Measurements from ENCODE around the gene RAB28.
"Not testable (repeated sequence)": the region's sequence is repeated elsewhere in the genome, so short reads cannot be mapped to it uniquely, and the experiment has no call there.

The RAB28 gene

DNA sequence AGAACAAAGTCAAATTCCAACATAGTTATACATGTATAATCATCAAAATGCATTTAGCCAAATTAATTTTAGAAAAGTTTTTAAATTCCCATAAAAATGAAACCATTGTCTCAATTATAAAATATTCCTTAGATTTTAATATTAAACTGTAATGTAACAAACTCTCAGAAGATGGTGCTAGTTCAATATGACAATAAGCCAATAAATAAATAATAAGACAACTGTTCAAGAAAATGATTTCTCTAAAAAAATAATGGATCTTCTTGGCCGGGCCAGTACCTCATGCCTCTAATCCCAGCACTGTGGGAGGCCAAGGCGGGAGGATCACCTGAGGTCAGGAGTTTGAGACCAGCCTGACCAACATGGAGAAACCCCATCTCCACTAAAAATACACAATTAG, 80.3 kb downstream of the RAB28 start:
- TF ChIP-seq, protein P1, sequence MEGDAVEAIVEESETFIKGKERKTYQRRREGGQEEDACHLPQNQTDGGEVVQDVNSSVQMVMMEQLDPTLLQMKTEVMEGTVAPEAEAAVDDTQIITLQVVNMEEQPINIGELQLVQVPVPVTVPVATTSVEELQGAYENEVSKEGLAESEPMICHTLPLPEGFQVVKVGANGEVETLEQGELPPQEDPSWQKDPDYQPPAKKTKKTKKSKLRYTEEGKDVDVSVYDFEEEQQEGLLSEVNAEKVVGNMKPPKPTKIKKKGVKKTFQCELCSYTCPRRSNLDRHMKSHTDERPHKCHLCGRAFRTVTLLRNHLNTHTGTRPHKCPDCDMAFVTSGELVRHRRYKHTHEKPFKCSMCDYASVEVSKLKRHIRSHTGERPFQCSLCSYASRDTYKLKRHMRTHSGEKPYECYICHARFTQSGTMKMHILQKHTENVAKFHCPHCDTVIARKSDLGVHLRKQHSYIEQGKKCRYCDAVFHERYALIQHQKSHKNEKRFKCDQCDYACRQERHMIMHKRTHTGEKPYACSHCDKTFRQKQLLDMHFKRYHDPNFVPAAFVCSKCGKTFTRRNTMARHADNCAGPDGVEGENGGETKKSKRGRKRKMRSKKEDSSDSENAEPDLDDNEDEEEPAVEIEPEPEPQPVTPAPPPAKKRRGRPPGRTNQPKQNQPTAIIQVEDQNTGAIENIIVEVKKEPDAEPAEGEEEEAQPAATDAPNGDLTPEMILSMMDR (conservative IDR thresholded peaks at IDR 0.05; ENCODE audit: low read depth, low read length): no peak
- DNase-seq (ENCODE audit: low read depth): no peak
- no peak overlapping the region for H3K4me3 ChIP-seq (ENCODE audit: low read length)

DNA sequence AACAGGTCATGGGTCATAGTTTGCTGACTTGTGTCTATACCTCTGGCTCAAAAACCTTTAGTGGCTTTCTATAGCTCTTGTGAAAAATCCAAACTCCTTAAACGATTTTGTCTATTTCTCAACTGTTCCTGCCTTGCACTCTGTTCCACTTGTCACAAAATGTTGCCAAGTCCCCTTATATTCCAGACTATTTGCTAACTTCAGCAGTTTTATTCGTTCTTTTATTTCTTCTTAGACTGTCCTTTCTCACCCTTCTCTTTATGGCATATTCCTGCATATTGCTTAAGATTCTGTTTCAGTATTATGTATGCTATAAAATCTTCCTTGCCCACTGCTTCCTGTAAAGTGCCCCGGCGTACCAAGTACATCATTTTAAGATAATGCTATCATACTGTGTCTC, 80.8 kb downstream of the RAB28 start:
- H3K4me3 ChIP-seq (ENCODE audit: low read length): no peak overlapping the region
- TF ChIP-seq, protein P1 (conservative IDR thresholded peaks at IDR 0.05; ENCODE audit: low read depth, low read length): no peak
- no peak for DNase-seq (ENCODE audit: low read depth)

DNA sequence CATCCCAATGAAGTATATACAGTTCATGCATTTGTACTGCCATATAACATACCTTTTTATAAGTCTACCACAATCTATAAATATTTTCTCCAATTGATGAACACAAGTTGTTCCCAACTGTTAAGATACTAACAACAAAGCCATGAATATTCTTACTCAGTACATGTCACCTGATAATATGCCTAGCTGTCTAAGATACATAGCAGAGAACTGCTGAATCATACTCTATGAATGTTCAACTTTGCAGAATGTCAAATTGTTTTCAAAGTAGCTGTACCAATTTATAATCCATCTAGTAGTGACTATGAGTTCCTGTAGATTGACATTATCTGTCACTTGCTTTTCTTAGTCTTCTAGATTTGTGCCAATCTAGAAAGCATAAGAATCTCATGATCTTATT, 84.9 kb downstream of the RAB28 start:
- TF ChIP-seq, protein P1 (conservative IDR thresholded peaks at IDR 0.05; ENCODE audit: low read depth, low read length): no peak
- DNase-seq (ENCODE audit: low read depth): no peak
- H3K4me3 ChIP-seq (ENCODE audit: low read length): no peak overlapping the region

DNA sequence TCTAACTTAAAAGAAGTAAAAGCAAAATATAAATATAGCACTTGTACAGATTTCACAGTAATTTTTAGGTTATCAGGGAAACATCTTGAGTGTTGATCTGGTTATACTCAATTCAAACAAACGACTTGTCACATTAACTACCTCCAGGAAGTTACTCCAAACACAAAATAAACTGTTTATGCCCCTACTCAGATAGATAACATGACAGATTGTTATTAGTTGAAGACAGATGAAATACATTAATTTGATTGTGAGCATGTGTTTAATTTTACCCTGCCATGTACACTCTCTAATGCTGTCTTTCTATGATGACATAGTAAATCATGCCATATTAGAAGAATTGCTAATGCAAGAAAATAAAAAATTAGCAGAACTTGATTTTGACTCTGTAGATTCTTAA, 88.0 kb downstream of the RAB28 start:
- TF ChIP-seq, protein P1 (conservative IDR thresholded peaks at IDR 0.05; ENCODE audit: low read depth, low read length): no peak
- DNase-seq (ENCODE audit: low read depth): no peak

DNA sequence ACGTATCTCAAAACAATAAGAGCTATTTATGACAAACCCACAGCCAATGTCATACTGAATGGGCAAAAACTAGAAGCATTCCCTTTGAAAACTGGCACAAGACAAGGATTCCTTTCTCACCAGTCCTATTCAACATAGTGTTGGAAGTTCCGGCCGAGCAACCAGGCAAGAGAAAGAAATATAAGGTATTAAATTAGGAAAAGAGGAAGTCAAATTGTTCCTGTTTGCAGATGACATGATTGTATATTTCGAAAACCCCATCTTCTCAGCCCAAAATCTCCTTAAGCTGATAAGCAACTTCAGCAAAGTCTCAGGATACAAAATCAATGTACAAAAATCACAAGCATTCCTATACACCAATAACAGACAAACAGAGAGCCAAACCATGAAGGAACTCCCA, 94.2 kb downstream of the RAB28 start:
- not testable (repeated sequence) for DNase-seq (ENCODE audit: low read depth); H3K4me3 ChIP-seq (ENCODE audit: low read length)

More for the DNA sequence above, 88.0 kb downstream of the RAB28 start:
- no peak overlapping the region for H3K4me3 ChIP-seq (ENCODE audit: low read length)

DNA sequence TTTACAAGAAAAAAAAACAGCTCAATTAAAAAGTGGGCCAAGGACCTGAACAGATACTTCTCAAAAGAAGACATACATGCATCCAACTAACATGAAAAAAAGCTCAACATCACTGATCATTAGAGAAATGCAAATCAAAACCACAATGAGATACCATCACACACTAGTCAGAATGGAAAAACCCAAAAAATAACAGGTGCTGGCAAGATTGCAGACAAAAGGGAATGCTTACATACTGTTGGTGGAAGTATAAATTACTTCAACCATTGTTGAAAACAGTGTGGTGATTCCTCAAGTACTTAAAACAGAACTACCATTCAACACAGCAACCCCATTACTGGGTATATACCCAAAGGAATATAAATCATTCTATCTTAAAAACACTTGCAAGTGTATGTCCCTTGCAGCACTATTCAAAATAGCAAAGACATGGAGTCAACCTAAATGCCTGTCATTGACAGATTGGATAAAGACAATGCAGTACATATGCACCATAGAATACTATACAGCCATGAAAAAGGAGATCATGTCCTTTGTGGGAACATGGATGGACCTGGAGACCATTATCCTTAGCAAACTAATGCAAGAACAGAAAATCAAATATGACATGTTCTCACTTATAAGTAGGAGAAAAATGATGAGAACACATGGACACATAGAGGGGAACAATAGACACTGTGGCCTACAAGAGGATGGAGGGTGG, 97.6 kb downstream of the RAB28 start:
- no peak overlapping the region for H3K4me3 ChIP-seq (ENCODE audit: low read length)
- no peak for DNase-seq (ENCODE audit: low read depth)
- TF ChIP-seq, protein P1 (conservative IDR thresholded peaks at IDR 0.05; ENCODE audit: low read depth, low read length): no peak

DNA sequence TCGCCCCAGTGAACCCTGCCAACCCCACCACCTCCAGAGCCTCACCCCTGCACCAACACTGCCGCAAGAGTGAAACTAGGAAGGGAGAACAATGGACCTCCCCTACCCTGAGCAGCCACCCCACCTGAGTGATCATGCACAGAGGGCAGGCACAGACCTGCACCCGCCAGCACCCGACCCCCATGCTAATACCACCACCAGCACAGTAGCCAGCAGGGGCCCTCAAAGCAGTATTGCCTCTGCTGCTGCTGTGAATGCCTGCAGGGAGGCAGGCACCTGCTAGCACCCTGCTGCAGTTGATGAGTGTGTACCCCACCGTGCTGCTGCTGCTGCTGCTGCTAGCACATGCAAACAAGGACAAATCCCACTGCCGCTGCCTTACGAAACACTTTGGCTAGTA, 100.1 kb downstream of the RAB28 start:
- DNase-seq (ENCODE audit: low read depth): no peak
- TF ChIP-seq, protein P1 (conservative IDR thresholded peaks at IDR 0.05; ENCODE audit: low read depth, low read length): no peak
- H3K4me3 ChIP-seq (ENCODE audit: low read length): no peak overlapping the region
